WTC11 (cell line): ENCODE measurements around the gene KEL. TPM values are rescaled to one million over a fixed set of nuclear protein-coding genes. Genes with fewer than 3 reads are reported as not detected.

Experiments
- ATAC-seq: fragments of 200-7000 bp; cut with Tn5 transposase; 2 replicates; pipeline ENCODE4 v1.10.0; 2021; ENCODE audit warnings: mild to moderate bottlenecking, moderate library complexity
- CTCF ChIA-PET: fragments of 300-600 bp; sonication (Branson Sonifier 250); formaldehyde crosslinking; loops from one replicate; lab custom pipeline; 2021; ENCODE audit warnings: antibody characterized with exemption; lab: Charles Lee
- POLR2A ChIA-PET: fragments of 350-600 bp; sonication (Branson Sonifier 250); formaldehyde crosslinking; loops from one replicate; lab custom pipeline; 2021; ENCODE audit warnings: antibody characterized with exemption; lab: Charles Lee
- DNase-seq: peaks from one replicate; pipeline ENCODE4 v3.0.0; 2021; ENCODE audit warnings: low spot score
- H3K27ac Mint-ChIP-seq: 2 replicates; pipeline ENCODE4 v1.8.0; 2021; ENCODE audit warnings: mixed read lengths
- H3K27me3 Mint-ChIP-seq: 2 replicates; pipeline ENCODE4 v1.8.0; 2021; ENCODE audit warnings: low read depth, mild to moderate bottlenecking, moderate library complexity, mixed read lengths
- H3K36me3 Mint-ChIP-seq: 2 replicates; pipeline ENCODE4 v1.8.0; 2021; ENCODE audit warnings: mixed read lengths
- H3K4me1 Mint-ChIP-seq: 2 replicates; pipeline ENCODE4 v1.8.0; 2022; ENCODE audit warnings: mixed read lengths
- H3K4me3 Mint-ChIP-seq: 2 replicates; pipeline ENCODE4 v1.8.0; 2021; ENCODE audit warnings: mild to moderate bottlenecking, moderate library complexity, mixed read lengths
- H3K9me3 Mint-ChIP-seq: 2 replicates; pipeline ENCODE4 v1.8.0; 2021; ENCODE audit warnings: mixed read lengths
- AFF4 ChIP-seq: sonication (generic); formaldehyde crosslinking; IDR thresholded peaks from 2 replicates; pipeline ENCODE4 v1.8.1; 2023; ENCODE audit warnings: mild to moderate bottlenecking, missing genetic modification reagents, borderline replicate concordance
- CTCF ChIP-seq: fragments of 200-600 bp; IDR thresholded peaks from 2 replicates; pipeline ENCODE4 v1.8.0; 2022; ENCODE audit warnings: antibody characterized with exemption
- E2F1 ChIP-seq: sonication (generic); formaldehyde crosslinking; IDR thresholded peaks from 2 replicates; pipeline ENCODE4 v1.8.0; 2022; ENCODE audit warnings: mild to moderate bottlenecking, missing genetic modification reagents
- FOXJ3 ChIP-seq: sonication (generic); formaldehyde crosslinking; IDR thresholded peaks from 2 replicates; pipeline ENCODE4 v1.9.0; 2021; ENCODE audit warnings: missing genetic modification reagents, mild to moderate bottlenecking, borderline replicate concordance
- MAX ChIP-seq: sonication (generic); formaldehyde crosslinking; IDR thresholded peaks from 2 replicates; pipeline ENCODE4 v1.8.0; 2022; ENCODE audit warnings: mild to moderate bottlenecking, missing genetic modification reagents
- MLX ChIP-seq: sonication (generic); formaldehyde crosslinking; IDR thresholded peaks from 2 replicates; pipeline ENCODE4 v1.8.1; 2023; ENCODE audit warnings: mild to moderate bottlenecking, missing genetic modification reagents, moderate library complexity
- NR3C1 ChIP-seq: sonication (generic); formaldehyde crosslinking; conservative IDR thresholded peaks from 2 replicates; pipeline ENCODE4 v1.8.1; 2023; ENCODE audit warnings: low read depth, mild to moderate bottlenecking, missing genetic modification reagents
- OVOL2 ChIP-seq: fragments of 250-450 bp; sonication (Bioruptor Pico); IDR thresholded peaks from 2 replicates; pipeline ENCODE4 v1.9.0; 2021; ENCODE audit warnings: mild to moderate bottlenecking, borderline replicate concordance
- RELA ChIP-seq: sonication (generic); formaldehyde crosslinking; IDR thresholded peaks from 2 replicates; pipeline ENCODE4 v1.8.1; 2022; ENCODE audit warnings: missing genetic modification reagents, mild to moderate bottlenecking, borderline replicate concordance
- SMAD4 ChIP-seq: sonication (generic); formaldehyde crosslinking; IDR thresholded peaks from 2 replicates; pipeline ENCODE4 v1.8.0; 2022; ENCODE audit warnings: mild to moderate bottlenecking, missing genetic modification reagents
- SOX15 ChIP-seq: fragments of 250-450 bp; sonication (Bioruptor Pico); IDR thresholded peaks from 2 replicates; pipeline ENCODE4 v1.9.0; 2021; ENCODE audit warnings: mild to moderate bottlenecking
- SP1 ChIP-seq: sonication (generic); formaldehyde crosslinking; conservative IDR thresholded peaks from 2 replicates; pipeline ENCODE4 v1.8.1; 2022; ENCODE audit warnings: missing genetic modification reagents
- TEAD4 ChIP-seq: sonication (generic); formaldehyde crosslinking; IDR thresholded peaks from 2 replicates; pipeline ENCODE4 v1.8.0; 2022; ENCODE audit warnings: mild to moderate bottlenecking, missing genetic modification reagents
- ZNF396 ChIP-seq: fragments of 250-450 bp; sonication (Bioruptor Pico); IDR thresholded peaks from 2 replicates; pipeline ENCODE4 v1.8.0; 2021; ENCODE audit warnings: mild to moderate bottlenecking, moderate library complexity, borderline replicate concordance
- ZNF671 ChIP-seq: fragments of 250-450 bp; sonication (Bioruptor Pico); IDR thresholded peaks from 2 replicates; pipeline ENCODE4 v1.8.0; 2021; ENCODE audit warnings: mild to moderate bottlenecking
- ZSCAN18 ChIP-seq: fragments of 250-450 bp; sonication (Bioruptor Pico); IDR thresholded peaks from 2 replicates; pipeline ENCODE4 v2.1.2; 2022; ENCODE audit warnings: mild to moderate bottlenecking, moderate library complexity
- total RNA-seq: library from RNA; stranded (reverse); gene quantifications from 3 replicates; pipeline ENCODE4 v1.2.3, GENCODE V29; 2021

Gene KEL
- total RNA-seq, 1 experiment from 2014 or later: 0.87 TPM

- TF ChIP-seq SOX15 (CRISPR knock-in tag) (no peak), SP1 (CRISPR knock-in tag) (no peak), OVOL2 (CRISPR knock-in tag) (no peak), FOXJ3 (no peak), MLX (CRISPR knock-in tag) (no peak)
Observed at GRCh38 chr7:142938611-142939010, 23.6 kb downstream of the KEL start (continued).

GRCh38 chr7:142935941-142936565 is 26.1 kb downstream of the KEL start:
- TF ChIP-seq TEAD4 (CRISPR knock-in tag) (no peak), SMAD4 (no peak), NR3C1 (no peak), ZNF671 (CRISPR knock-in tag) (no peak), CTCF (no peak), RELA (CRISPR knock-in tag) (no peak), AFF4 (CRISPR knock-in tag) (no peak), ZSCAN18 (CRISPR knock-in tag) (no peak), ZNF396 (CRISPR knock-in tag) (no peak), E2F1 (CRISPR knock-in tag) (no peak), MAX (CRISPR knock-in tag) (no peak)
- H3K36me3 Mint-ChIP-seq: no peaks in the 10 kb centered on the region
- ChIA-PET CTCF (interaction anchor here (0.9 to 1.2 kb wide), 3 partner anchors 10 to 55 kb away, joined by 3 to 4 read pairs (median 3); no protein-coding TSS in a partner anchor), POLR2A (interaction anchor here (1.1 kb wide), 1 partner anchor 11 kb away, joined by 3 read pairs; no protein-coding TSS in a partner anchor)
- H3K27ac Mint-ChIP-seq: no peak overlapping the region
- ATAC-seq: no peak
- H3K9me3 Mint-ChIP-seq: no peaks in the 10 kb centered on the region
- peaks cover 12% of the 10 kb centered on the region for H3K4me1 Mint-ChIP-seq
- H3K4me3 Mint-ChIP-seq: no peak overlapping the region
- no peaks in the 10 kb centered on the region for H3K27me3 Mint-ChIP-seq
- no peak for DNase-seq
